HG03280 (cell line): ENCODE results near the gene SENP1.

Experiments used
- ATAC-seq: cut with Tn5 transposase; IDR thresholded peaks from one replicate; pipeline ENCODE4 v1.9.1; 2021; ENCODE audit warnings: mild to moderate bottlenecking, moderate library complexity; ENCODE audit not compliant: unreplicated experiment

The SENP1 gene

GRCh38 chr12:48037267-48037915 lies 68.5 kb downstream of the SENP1 start:
- ATAC-seq = no peak

- no peak for ATAC-seq
Measured at GRCh38 chr12:48036818-48037217, 69.1 kb downstream of the SENP1 start.

- ATAC-seq = no peak
Measured at GRCh38 chr12:48034835-48035805, 70.8 kb downstream of the SENP1 start.

GRCh38 chr12:48033451-48033850 lies 72.4 kb downstream of the SENP1 start:
- no peak for ATAC-seq

- no peak for ATAC-seq
Measured at GRCh38 chr12:48032597-48032996, 73.3 kb downstream of the SENP1 start.

GRCh38 chr12:48031135-48031960 lies 74.5 kb downstream of the SENP1 start:
- no peak for ATAC-seq

GRCh38 chr12:48030173-48030650 lies 75.7 kb downstream of the SENP1 start:
- no peak for ATAC-seq

GRCh38 chr12:48029491-48030172 lies 76.2 kb downstream of the SENP1 start:
- ATAC-seq = no peak

- ATAC-seq = no peak
Measured at GRCh38 chr12:48028541-48029431, 77.1 kb downstream of the SENP1 start.

- no peak for ATAC-seq
Measured at GRCh38 chr12:48027183-48028002, 78.5 kb downstream of the SENP1 start.

GRCh38 chr12:48026060-48026827 lies 79.6 kb downstream of the SENP1 start:
- no peak for ATAC-seq

GRCh38 chr12:48025281-48025680 lies 80.6 kb downstream of the SENP1 start:
- ATAC-seq = no peak

- ATAC-seq = no peak
Measured at GRCh38 chr12:48024735-48025134, 81.1 kb downstream of the SENP1 start.

- no peak for ATAC-seq
Measured at GRCh38 chr12:48023386-48023785, 82.5 kb downstream of the SENP1 start.

- ATAC-seq = no peak
Measured at GRCh38 chr12:48022676-48023385, 83.0 kb downstream of the SENP1 start.

GRCh38 chr12:48022180-48022521 lies 83.7 kb downstream of the SENP1 start:
- ATAC-seq = no peak

- ATAC-seq = no peak
Measured at GRCh38 chr12:48021485-48022179, 84.2 kb downstream of the SENP1 start.
